ENCODE measurements around the gene VMAC. TPM values are rescaled to one million over a fixed set of nuclear protein-coding genes. Genes with fewer than 3 reads are reported as not detected.

Gene VMAC
- total and polyA plus RNA-seq, 2 donors (not counting 1 experiment from before 2014, with no cell fraction given), result 27.1 to 27.2 TPM

GRCh38 chr19:5908773-5909442 is 4.2 kb downstream of the VMAC start:
- Histone ChIP-seq H4K20me1 (ENCODE audit: control insufficient read depth, insufficient read depth, low read length, poor library complexity, severe bottlenecking) (peaks cover 12% of the 10 kb centered on the region), H2AFZ (ENCODE audit: insufficient read depth, low read depth, low read length, poor library complexity, severe bottlenecking) (no peak overlapping the region), H3K4me3 (ENCODE audit: control extremely low read depth in 1 of 5, extremely low read depth in 1 of 5, insufficient read depth in 1 of 5, low read depth in 2 of 5, low read length in 4 of 5) (no peak overlapping the region), H3K36me3 (replicated peaks in 1 of 2; ENCODE audit: control extremely low read depth in 1 of 2, control insufficient read depth in 1 of 2, extremely low read depth in 1 of 2, insufficient read depth in 2 of 2, low read length in 1 of 2) (peaks cover 0 to 13% of the 10 kb centered on the region in 2 experiments), H3K4me2 (replicated peaks; ENCODE audit: low read depth, low read length, poor library complexity, severe bottlenecking) (no peak overlapping the region), H3K9me3 (ENCODE audit: control extremely low read depth in 1 of 3, control insufficient read depth in 2 of 3, insufficient read depth in 1 of 3, low read length in 2 of 3) (no peaks in the 10 kb centered on the region), H3K27ac (ENCODE audit: low read length in 2 of 2) (no peak overlapping the region), H3K4me1 (ENCODE audit: control insufficient read depth in 2 of 2, insufficient read depth in 2 of 2, low read length in 2 of 2) (peaks cover 5 to 12% of the 10 kb centered on the region in 2 donors), H3K27me3 (replicated peaks in 1 of 4; ENCODE audit: control extremely low read depth in 1 of 4, control insufficient read depth in 3 of 4, insufficient read depth in 4 of 4, low read length in 3 of 4) (no peaks in the 10 kb centered on the region), H3K9ac (ENCODE audit: low read length) (no peak overlapping the region), H3K79me2 (ENCODE audit: control insufficient read depth, insufficient read depth, low read length) (peaks cover 13% of the 10 kb centered on the region)
- no peaks in the 10 kb centered on the region for H3K27me3 Mint-ChIP-seq
- intact Hi-C loops (cut with micrococcal nuclease), result loop anchor here (5.0 kb wide), 1 partner anchor 102 kb away; the partner anchor contains the start of gene NRTN
- WGBS (ENCODE audit: insufficient coverage), result 95% methylated on average over 14 of the region's 14 CpGs
- ChIA-PET CTCF (no interaction called here), POLR2A (no interaction called here)
- ATAC-seq (ENCODE audit: low read depth) (no peak), DNase-seq (no peak)
- no peak for TF ChIP-seq CTCF (IDR thresholded peaks at IDR 0.05)
- no peak for TF ChIP-seq EZH2 (IDR thresholded peaks at IDR 0.05; ENCODE audit: borderline replicate concordance, insufficient read depth, low read depth, low read length, poor library complexity, severe bottlenecking)
- H3K9me3 Mint-ChIP-seq (ENCODE audit: insufficient read depth), result no peaks in the 10 kb centered on the region
- peaks cover 16% of the 10 kb centered on the region for H3K4me1 Mint-ChIP-seq
- no peak overlapping the region for H3K4me3 Mint-ChIP-seq
- no peak overlapping the region for H3K27ac Mint-ChIP-seq

- Mint-ChIP-seq H3K4me1 (peaks cover 13% of the 10 kb centered on the region), H3K4me3 (no peak overlapping the region), H3K9me3 (ENCODE audit: insufficient read depth) (no peaks in the 10 kb centered on the region), H3K27me3 (no peaks in the 10 kb centered on the region), H3K27ac (no peak overlapping the region)
- H3K4me3 ChIP-seq (ENCODE audit: control extremely low read depth in 1 of 5, extremely low read depth in 1 of 5, insufficient read depth in 1 of 5, low read depth in 2 of 5, low read length in 4 of 5), result no peak overlapping the region
- ATAC-seq (ENCODE audit: low read depth) (no peak), DNase-seq (no peak)
- H3K27me3 ChIP-seq (replicated peaks in 1 of 4; ENCODE audit: control extremely low read depth in 1 of 4, control insufficient read depth in 3 of 4, insufficient read depth in 4 of 4, low read length in 3 of 4), result no peaks in the 10 kb centered on the region
- ChIA-PET CTCF (no interaction called here), POLR2A (no interaction called here)
- H3K9ac ChIP-seq (ENCODE audit: low read length), result no peak overlapping the region
- no peak for TF ChIP-seq EZH2 (IDR thresholded peaks at IDR 0.05; ENCODE audit: borderline replicate concordance, insufficient read depth, low read depth, low read length, poor library complexity, severe bottlenecking)
- H3K4me2 ChIP-seq (replicated peaks; ENCODE audit: low read depth, low read length, poor library complexity, severe bottlenecking), result no peak overlapping the region
- no CpG with 5 or more reads among the region's 1 CpG for WGBS (ENCODE audit: insufficient coverage)
- peaks cover 9% of the 10 kb centered on the region for H4K20me1 ChIP-seq (ENCODE audit: control insufficient read depth, insufficient read depth, low read length, poor library complexity, severe bottlenecking)
- peaks cover 10% of the 10 kb centered on the region for H3K79me2 ChIP-seq (ENCODE audit: control insufficient read depth, insufficient read depth, low read length)
- no peak overlapping the region for H2AFZ ChIP-seq (ENCODE audit: insufficient read depth, low read depth, low read length, poor library complexity, severe bottlenecking)
- peaks cover 3 to 6% of the 10 kb centered on the region in 2 donors for H3K4me1 ChIP-seq (ENCODE audit: control insufficient read depth in 2 of 2, insufficient read depth in 2 of 2, low read length in 2 of 2)
- intact Hi-C loops (cut with micrococcal nuclease), result no loop called here
- H3K36me3 ChIP-seq (replicated peaks in 1 of 2; ENCODE audit: control extremely low read depth in 1 of 2, control insufficient read depth in 1 of 2, extremely low read depth in 1 of 2, insufficient read depth in 2 of 2, low read length in 1 of 2), result peaks cover 0 to 26% of the 10 kb centered on the region in 2 experiments
- H3K27ac ChIP-seq (ENCODE audit: low read length in 2 of 2), result no peak overlapping the region
- peaks cover 0 to 3% (median 0%) of the 10 kb centered on the region in 3 donors for H3K9me3 ChIP-seq (ENCODE audit: control extremely low read depth in 1 of 3, control insufficient read depth in 2 of 3, insufficient read depth in 1 of 3, low read length in 2 of 3)
These were observed 5.9 kb downstream of the VMAC start for GRCh38 chr19:5910638-5910907.

All from B cell (primary cell).